ENCODE data around the gene BRME1. TPM values are rescaled to one million over a fixed set of nuclear protein-coding genes. Genes with fewer than 3 reads are reported as not detected.

Gene BRME1
- total RNA-seq, 1 donor from 2014 or later, result 3.4 TPM

DNA sequence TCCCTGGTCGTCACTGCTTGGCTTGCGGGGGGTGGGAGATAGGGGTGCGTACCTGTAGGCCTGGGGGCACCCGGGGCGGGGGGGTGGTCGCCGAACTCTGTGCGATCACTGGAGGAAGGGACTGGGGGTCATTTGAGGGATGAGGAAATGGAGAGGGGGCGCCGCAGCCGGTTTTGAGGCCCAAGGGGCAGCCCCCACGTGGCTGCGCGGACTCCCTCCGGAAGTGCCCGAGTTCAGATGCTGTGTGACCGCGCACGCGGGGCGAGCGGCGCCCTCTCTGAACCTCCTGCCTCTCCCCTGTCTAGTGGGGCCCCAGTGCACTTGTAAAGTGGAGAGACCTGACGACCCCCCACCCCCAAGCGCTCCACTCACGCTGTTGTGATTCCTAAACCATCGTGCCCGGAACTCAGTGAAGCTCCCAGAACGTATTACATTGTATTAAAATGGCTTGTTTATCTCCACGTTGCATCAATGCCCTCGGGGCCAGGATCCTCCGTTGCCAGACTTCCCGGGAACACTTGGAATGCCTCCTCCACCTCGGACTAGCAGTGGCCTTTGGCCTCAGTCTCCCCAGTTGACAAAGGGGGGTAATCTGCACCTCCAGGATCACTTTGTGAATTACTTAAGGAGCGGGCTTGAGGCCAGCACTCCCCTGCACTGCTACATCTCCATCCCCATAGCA is 31.9 kb downstream of the BRME1 start:
- H3K4me1 Mint-ChIP-seq (ENCODE audit: unreplicated experiment), result peaks cover 5% of the 10 kb centered on the region
- no peak overlapping the region for H3K27ac Mint-ChIP-seq (ENCODE audit: unreplicated experiment)
- H3K27me3 Mint-ChIP-seq (ENCODE audit: unreplicated experiment), result peaks cover 8% of the 10 kb centered on the region
- no peaks in the 10 kb centered on the region for H3K36me3 Mint-ChIP-seq (ENCODE audit: low read depth, unreplicated experiment)
- H3K4me3 Mint-ChIP-seq (ENCODE audit: unreplicated experiment), result no peak overlapping the region
- DNase-seq (ENCODE audit: low spot score), result no peak
- no peaks in the 10 kb centered on the region for H3K9me3 Mint-ChIP-seq (ENCODE audit: unreplicated experiment)
- TF ChIP-seq, protein P1, sequence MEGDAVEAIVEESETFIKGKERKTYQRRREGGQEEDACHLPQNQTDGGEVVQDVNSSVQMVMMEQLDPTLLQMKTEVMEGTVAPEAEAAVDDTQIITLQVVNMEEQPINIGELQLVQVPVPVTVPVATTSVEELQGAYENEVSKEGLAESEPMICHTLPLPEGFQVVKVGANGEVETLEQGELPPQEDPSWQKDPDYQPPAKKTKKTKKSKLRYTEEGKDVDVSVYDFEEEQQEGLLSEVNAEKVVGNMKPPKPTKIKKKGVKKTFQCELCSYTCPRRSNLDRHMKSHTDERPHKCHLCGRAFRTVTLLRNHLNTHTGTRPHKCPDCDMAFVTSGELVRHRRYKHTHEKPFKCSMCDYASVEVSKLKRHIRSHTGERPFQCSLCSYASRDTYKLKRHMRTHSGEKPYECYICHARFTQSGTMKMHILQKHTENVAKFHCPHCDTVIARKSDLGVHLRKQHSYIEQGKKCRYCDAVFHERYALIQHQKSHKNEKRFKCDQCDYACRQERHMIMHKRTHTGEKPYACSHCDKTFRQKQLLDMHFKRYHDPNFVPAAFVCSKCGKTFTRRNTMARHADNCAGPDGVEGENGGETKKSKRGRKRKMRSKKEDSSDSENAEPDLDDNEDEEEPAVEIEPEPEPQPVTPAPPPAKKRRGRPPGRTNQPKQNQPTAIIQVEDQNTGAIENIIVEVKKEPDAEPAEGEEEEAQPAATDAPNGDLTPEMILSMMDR (IDR thresholded peaks at IDR 0.05; ENCODE audit: unreplicated experiment), result no peak

DNA sequence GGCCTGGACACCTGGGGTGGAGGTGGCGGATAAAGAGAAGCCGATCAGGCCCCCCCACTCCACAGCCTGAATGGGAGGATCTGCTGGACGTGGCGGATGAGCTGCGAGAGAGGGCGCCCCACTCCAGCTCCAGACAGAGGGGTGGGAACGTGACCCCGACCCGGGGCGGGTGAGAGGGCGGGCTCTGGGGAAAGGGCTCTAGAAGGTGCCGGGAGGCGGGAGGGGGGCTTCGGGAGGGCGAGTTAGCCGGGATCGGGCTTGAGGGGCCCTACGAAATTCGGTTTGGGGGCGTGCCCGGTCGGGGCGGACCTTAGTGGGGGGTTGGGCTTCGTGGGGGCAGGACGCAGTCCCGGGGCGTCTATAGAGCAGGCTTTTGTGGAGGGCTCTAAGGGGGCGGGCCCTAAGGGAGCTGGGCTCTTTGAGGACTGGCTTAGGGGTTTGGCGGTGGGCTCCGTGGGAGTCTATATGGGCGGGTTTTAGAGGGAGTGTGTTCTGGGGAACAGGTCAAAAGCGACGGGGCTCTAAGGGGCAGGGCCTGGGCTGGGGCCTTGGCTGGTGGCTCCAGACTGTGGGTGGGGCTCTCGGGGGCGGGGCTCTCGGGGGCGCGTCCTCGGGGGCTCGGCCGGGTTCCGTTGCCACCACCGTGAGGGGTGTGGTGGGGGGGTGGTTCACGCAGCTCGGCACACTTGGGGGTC is 33.1 kb downstream of the BRME1 start:
- H3K27ac Mint-ChIP-seq (ENCODE audit: unreplicated experiment), result no peak overlapping the region
- H3K36me3 Mint-ChIP-seq (ENCODE audit: low read depth, unreplicated experiment), result no peaks in the 10 kb centered on the region
- H3K4me1 Mint-ChIP-seq (ENCODE audit: unreplicated experiment), result peaks cover 5% of the 10 kb centered on the region
- DNase-seq (ENCODE audit: low spot score), result peak; percentile 34
- TF ChIP-seq, protein P1 (IDR thresholded peaks at IDR 0.05; ENCODE audit: unreplicated experiment), result no peak
- H3K9me3 Mint-ChIP-seq (ENCODE audit: unreplicated experiment), result no peaks in the 10 kb centered on the region
- peaks cover 11% of the 10 kb centered on the region for H3K27me3 Mint-ChIP-seq (ENCODE audit: unreplicated experiment)
- peak overlapping the region; percentile 85 for H3K4me3 Mint-ChIP-seq (ENCODE audit: unreplicated experiment)

DNA sequence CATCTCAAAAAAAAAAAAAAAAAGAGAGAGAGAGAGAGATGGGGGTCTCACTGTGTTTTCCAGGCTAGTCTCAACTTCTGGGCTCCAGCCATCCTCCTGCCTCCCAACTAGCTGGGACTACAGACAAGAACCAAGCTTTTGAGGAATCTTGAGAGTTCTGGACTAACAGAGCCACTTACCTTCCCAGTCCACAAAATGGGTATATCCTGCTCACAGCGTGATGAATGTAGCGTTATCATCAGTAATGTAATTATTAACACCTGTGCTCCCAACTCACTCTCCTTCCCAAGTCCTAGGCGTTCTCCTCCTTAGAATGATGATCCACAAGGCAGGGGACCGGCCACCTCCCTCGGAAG is 33.6 kb downstream of the BRME1 start:
- Mint-ChIP-seq H3K36me3 (ENCODE audit: low read depth, unreplicated experiment) (no peaks in the 10 kb centered on the region), H3K4me1 (ENCODE audit: unreplicated experiment) (peaks cover 5% of the 10 kb centered on the region), H3K4me3 (ENCODE audit: unreplicated experiment) (peak overlapping the region; percentile 85), H3K27ac (ENCODE audit: unreplicated experiment) (no peak overlapping the region), H3K9me3 (ENCODE audit: unreplicated experiment) (no peaks in the 10 kb centered on the region), H3K27me3 (ENCODE audit: unreplicated experiment) (peaks cover 16% of the 10 kb centered on the region)
- DNase-seq (ENCODE audit: low spot score), result no peak
- TF ChIP-seq, protein P1 (IDR thresholded peaks at IDR 0.05; ENCODE audit: unreplicated experiment), result no peak

DNA sequence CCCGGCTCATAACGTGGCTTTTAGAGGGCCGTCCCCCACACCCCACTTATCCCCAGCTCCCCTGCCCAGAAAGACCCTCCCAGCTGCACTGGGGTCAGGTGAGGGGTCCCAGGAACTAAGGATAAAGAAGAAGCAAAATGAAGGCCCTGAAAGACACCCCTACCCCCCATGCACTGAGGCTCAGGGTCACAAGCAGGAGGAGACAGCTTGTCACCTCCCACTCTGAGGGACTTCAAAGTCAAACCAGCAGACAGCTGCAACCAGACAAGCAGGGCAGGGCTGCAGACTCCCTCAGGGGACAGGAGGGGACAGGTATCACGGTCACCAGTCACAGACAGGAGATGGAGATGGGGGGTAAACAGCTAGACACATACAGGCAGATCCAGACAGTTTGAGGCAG is 35.0 kb downstream of the BRME1 start:
- DNase-seq (ENCODE audit: low spot score), result no peak
- peaks cover 6% of the 10 kb centered on the region for H3K36me3 Mint-ChIP-seq (ENCODE audit: low read depth, unreplicated experiment)
- H3K27ac Mint-ChIP-seq (ENCODE audit: unreplicated experiment), result no peak overlapping the region
- TF ChIP-seq, protein P1 (IDR thresholded peaks at IDR 0.05; ENCODE audit: unreplicated experiment), result no peak
- peaks cover 20% of the 10 kb centered on the region for H3K27me3 Mint-ChIP-seq (ENCODE audit: unreplicated experiment)
- no peak overlapping the region for H3K4me3 Mint-ChIP-seq (ENCODE audit: unreplicated experiment)
- H3K4me1 Mint-ChIP-seq (ENCODE audit: unreplicated experiment), result peaks cover 12% of the 10 kb centered on the region
- H3K9me3 Mint-ChIP-seq (ENCODE audit: unreplicated experiment), result no peaks in the 10 kb centered on the region

DNA sequence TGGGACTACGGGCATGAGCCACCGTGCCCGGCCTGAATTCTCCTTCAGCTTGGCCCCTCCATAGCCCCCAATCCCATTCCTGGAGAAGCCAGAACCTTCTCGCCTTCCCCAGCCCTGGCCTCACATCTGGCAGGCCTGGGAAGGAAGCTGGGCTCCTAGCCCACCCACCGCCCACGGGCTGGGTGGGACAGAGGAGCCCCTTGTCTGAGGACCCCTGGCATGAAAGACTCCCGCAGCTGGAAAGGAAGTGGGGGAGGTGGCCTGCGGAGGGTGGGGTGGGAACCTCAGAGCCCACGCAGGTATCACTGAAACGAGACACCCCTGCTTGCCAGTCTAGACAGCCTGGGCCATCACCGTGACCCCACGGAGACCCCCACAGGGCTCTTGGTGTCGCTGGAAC is 36.6 kb downstream of the BRME1 start:
- Mint-ChIP-seq H3K36me3 (ENCODE audit: low read depth, unreplicated experiment) (peaks cover 9% of the 10 kb centered on the region), H3K4me1 (ENCODE audit: unreplicated experiment) (peaks cover 10% of the 10 kb centered on the region), H3K27me3 (ENCODE audit: unreplicated experiment) (peaks cover 22% of the 10 kb centered on the region), H3K27ac (ENCODE audit: unreplicated experiment) (no peak overlapping the region), H3K9me3 (ENCODE audit: unreplicated experiment) (no peaks in the 10 kb centered on the region), H3K4me3 (ENCODE audit: unreplicated experiment) (no peak overlapping the region)
- no peak for DNase-seq (ENCODE audit: low spot score)
- TF ChIP-seq, protein P1 (IDR thresholded peaks at IDR 0.05; ENCODE audit: unreplicated experiment), result no peak

Measured in endothelial cell (in vitro differentiated cells).